ENCODE data around the gene PRR13. TPM values are rescaled to one million over a fixed set of nuclear protein-coding genes. Genes with fewer than 3 reads are reported as not detected.

PRR13 gene
- total RNA-seq, 1 donor from 2014 or later, result 198 TPM

DNA sequence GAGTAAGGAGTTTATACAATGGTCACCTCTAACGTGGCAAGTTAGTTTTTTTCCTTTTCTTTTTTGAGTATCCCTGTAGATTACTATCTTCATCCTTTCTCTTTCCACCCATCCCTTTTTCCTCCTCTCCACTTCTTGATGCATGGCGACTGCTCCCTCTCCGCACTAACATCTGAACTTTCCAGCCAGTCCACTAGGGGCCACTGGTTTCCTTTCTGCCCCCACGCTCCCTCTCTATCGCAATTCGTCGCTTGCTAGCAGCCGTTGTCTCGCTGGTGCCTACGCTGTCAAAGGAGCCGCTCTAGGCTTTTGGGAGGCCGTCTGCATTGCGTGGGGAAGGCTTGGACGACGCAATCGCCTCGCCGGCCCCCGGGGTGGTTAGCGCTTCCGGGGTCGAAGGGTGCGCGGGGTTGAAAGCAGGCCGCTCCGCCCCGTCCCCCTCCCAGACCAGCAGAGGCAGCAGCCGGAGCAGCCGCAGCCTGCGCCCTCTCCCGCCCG lies 10.2 kb downstream of the PRR13 start, which contains the start of gene PCBP2:
Gene PCBP2, plus strand, starts transcription at position 442 of the 498 bp plus-strand sequence. CDS start 2,699 bp downstream, outside the sequence.
- H3K4me1 Mint-ChIP-seq (ENCODE audit: low read depth), result peaks cover 35% of the 10 kb centered on the region
- peak; percentile 97 for DNase-seq (ENCODE audit: low spot score)
- peak within 1 kb of the TSS; percentile 100 for H3K27ac Mint-ChIP-seq
- H3K4me3 Mint-ChIP-seq (ENCODE audit: low read depth), result peak within 1 kb of the TSS; percentile 100
- no peaks in the 10 kb centered on the region for H3K9me3 Mint-ChIP-seq
- intact Hi-C loops (cut with micrococcal nuclease), result loop anchor here (1.0 kb wide), 2 partner anchors 10 to 50 kb away; partner anchors contain the start of genes PRR13 and TARBP2
- peaks cover 59% of the 10 kb centered on the region for H3K36me3 Mint-ChIP-seq (ENCODE audit: low read depth)
- no peaks in the 10 kb centered on the region for H3K27me3 Mint-ChIP-seq (ENCODE audit: low read depth)

DNA sequence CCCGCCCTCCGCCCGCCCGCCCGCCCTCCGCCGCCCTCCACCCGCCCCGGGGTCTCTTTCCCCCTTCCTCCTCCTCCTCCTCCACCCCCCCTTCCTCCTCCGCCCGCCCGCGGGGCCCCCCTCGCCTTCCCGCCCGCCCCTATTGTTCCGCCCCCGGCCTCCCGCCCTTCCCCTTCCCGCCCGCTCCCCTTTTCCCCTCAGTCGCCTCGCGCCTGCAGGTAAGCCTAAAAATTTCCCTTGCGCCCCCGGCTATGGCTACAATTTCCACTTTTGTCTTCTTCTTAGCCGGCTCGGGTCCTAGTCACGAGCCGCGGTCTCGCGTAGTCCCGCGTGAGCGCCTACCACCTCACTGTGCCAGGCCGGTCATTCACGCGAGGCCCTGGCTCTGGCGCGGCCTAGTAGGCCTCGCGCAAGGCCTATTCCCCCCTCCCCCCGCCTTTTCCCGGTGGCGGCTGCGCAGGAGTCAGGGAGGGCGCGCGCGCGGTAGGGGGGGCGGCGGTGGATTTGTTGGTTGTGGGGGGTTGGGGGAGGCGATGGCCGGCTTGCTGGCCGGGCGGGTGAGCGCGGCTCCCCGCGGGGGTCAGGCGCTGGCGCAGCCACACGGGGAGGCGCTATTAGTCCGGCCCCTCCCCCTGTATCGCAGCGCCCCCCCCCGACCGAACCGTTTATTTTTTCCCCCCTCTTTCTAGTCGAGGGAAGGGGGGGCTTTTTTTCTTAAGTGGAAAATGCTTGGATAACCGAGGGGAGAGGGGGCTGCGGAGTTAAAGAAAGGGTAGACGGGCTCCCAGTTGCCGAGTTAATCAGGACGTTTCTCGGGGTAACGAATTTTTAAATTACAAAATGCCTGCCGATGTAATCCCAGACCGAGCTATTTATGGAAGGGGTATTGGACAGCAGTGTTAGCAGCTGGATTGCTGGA lies 10.9 kb downstream of the PRR13 start:
- DNase-seq (ENCODE audit: low spot score), result peak; percentile 71
- Mint-ChIP-seq H3K9me3 (no peaks in the 10 kb centered on the region), H3K4me1 (ENCODE audit: low read depth) (peaks cover 35% of the 10 kb centered on the region), H3K36me3 (ENCODE audit: low read depth) (peaks cover 65% of the 10 kb centered on the region), H3K27me3 (ENCODE audit: low read depth) (no peaks in the 10 kb centered on the region), H3K27ac (peak overlapping the region; percentile 100), H3K4me3 (ENCODE audit: low read depth) (peak overlapping the region; percentile 100)
- intact Hi-C loops (cut with micrococcal nuclease), result no loop called here

DNA sequence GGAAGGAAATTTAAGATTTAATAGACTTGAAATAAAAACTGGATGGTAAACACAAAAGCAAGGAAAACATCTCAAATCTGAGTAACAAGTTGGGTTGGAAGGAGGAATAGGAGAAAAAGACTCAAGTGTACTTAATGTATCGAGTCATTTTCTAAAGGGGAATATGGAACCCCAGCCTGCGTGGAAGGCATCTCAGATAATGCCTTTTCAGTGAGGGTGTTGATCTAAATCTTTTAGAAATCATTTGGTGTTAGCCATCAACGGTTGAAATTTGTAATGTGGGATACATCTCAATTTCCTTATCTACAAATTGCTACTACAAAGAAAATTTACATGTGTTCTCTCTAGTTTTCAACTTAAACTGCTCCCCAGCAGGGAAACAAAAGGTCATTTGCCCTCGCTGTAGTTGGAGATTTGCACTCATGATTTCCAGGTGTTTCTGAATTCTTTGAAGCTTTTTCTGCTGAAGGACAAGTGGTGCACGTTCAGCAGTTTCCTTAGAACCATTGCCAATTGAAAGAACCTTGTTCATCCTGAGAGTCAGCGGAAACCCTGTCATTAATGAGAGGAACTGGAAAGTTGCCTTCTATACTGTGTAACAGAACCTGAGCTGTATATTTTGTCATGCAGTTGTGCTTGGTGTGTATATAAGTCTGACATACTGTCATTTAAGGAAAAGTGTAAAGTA lies 12.6 kb downstream of the PRR13 start:
- peak overlapping the region; percentile 100 for H3K4me3 Mint-ChIP-seq (ENCODE audit: low read depth)
- H3K36me3 Mint-ChIP-seq (ENCODE audit: low read depth), result peaks cover 69% of the 10 kb centered on the region
- DNase-seq (ENCODE audit: low spot score), result no peak
- H3K27ac Mint-ChIP-seq, result peak overlapping the region; percentile 40
- H3K4me1 Mint-ChIP-seq (ENCODE audit: low read depth), result peaks cover 36% of the 10 kb centered on the region
- H3K9me3 Mint-ChIP-seq, result no peaks in the 10 kb centered on the region
- no peaks in the 10 kb centered on the region for H3K27me3 Mint-ChIP-seq (ENCODE audit: low read depth)
- intact Hi-C loops (cut with micrococcal nuclease), result no loop called here

DNA sequence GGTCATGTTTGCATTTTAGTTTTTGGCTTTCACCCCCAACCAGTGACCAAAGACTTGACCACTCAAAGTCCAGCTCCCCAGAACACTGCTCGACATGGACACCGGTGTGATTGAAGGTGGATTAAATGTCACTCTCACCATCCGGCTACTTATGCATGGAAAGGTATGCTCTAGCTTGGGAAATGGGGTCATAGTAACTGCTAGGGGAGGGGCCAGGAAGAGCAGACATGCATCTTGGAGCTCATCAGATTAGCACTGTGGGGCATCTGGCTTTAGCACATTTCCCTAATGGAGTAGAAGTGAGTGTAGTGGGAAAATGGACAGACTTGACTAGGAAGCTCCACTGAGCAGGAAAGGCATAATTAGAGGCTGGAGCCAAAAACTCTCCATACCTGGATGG lies 13.2 kb downstream of the PRR13 start:
- H3K4me1 Mint-ChIP-seq (ENCODE audit: low read depth), result peaks cover 38% of the 10 kb centered on the region
- H3K36me3 Mint-ChIP-seq (ENCODE audit: low read depth), result peaks cover 73% of the 10 kb centered on the region
- peak overlapping the region; percentile 33 for H3K27ac Mint-ChIP-seq
- no peaks in the 10 kb centered on the region for H3K27me3 Mint-ChIP-seq (ENCODE audit: low read depth)
- intact Hi-C loops (cut with micrococcal nuclease), result no loop called here
- peak overlapping the region; percentile 100 for H3K4me3 Mint-ChIP-seq (ENCODE audit: low read depth)
- no peak for DNase-seq (ENCODE audit: low spot score)
- H3K9me3 Mint-ChIP-seq, result no peaks in the 10 kb centered on the region

DNA sequence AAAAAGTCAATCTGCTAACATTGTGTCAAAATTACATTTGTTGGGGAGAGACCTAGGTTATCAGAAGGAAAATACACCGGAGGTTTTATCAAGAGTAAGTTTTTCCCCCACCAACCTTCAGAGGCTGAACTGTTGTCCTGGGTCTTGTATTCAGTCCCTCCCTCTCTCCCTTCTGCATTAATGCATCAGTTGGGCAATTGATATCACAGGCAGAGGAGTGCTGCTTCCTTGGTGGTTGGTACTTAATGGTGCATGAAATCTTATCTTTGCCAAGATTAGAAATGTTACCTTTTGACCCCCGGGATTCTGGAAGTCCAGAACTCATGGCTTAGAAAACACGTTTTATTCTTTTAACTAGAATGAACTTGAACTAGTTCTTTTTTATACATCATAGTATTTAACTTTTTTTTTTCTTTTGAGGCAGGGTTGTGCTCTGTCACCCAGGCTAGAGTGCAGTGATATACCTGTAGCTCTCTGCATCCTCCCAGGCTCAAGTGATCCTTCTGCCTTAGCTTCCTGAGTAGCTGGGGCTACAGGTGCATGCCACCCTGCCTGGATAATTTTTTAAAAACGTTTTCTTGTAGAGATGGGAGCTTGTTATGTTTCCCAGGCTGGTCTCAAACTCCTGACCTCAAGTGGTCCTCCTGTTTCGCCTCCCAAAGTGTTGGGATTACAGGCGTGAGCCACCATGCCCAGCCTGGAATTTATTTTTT lies 15.3 kb downstream of the PRR13 start:
- Mint-ChIP-seq H3K4me3 (ENCODE audit: low read depth) (no peak overlapping the region), H3K27ac (no peak overlapping the region)
- intact Hi-C loops (cut with micrococcal nuclease), result no loop called here

DNA sequence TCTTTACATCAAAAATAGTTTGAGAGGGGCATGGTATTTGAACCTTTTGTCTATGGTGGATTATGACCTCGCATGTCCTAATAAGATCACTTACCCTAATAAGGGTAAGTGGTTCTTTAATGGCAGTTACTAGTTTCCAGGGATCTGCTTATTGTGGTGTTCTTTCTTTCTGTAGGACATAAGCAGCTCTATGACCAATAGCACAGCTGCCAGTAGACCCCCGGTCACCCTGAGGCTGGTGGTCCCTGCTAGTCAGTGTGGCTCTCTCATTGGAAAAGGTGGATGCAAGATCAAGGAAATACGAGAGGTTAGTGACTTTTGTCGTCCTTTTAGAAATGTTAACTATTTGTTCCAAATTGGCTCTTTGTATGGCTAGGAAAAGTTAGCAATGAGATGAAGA lies 17.6 kb downstream of the PRR13 start:
- peaks cover 95% of the 10 kb centered on the region for H3K36me3 Mint-ChIP-seq (ENCODE audit: low read depth)
- no peaks in the 10 kb centered on the region for H3K9me3 Mint-ChIP-seq
- no peak for DNase-seq (ENCODE audit: low spot score)
- peaks cover 35% of the 10 kb centered on the region for H3K4me1 Mint-ChIP-seq (ENCODE audit: low read depth)
- H3K4me3 Mint-ChIP-seq (ENCODE audit: low read depth), result no peak overlapping the region
- no peaks in the 10 kb centered on the region for H3K27me3 Mint-ChIP-seq (ENCODE audit: low read depth)
- intact Hi-C loops (cut with micrococcal nuclease), result no loop called here
- H3K27ac Mint-ChIP-seq, result no peak overlapping the region

More for the DNA sequence above, 15.3 kb downstream of the PRR13 start:
- H3K9me3 Mint-ChIP-seq, result no peaks in the 10 kb centered on the region
- peaks cover 39% of the 10 kb centered on the region for H3K4me1 Mint-ChIP-seq (ENCODE audit: low read depth)
- peaks cover 87% of the 10 kb centered on the region for H3K36me3 Mint-ChIP-seq (ENCODE audit: low read depth)
- H3K27me3 Mint-ChIP-seq (ENCODE audit: low read depth), result no peaks in the 10 kb centered on the region
- no peak for DNase-seq (ENCODE audit: low spot score)

DNA sequence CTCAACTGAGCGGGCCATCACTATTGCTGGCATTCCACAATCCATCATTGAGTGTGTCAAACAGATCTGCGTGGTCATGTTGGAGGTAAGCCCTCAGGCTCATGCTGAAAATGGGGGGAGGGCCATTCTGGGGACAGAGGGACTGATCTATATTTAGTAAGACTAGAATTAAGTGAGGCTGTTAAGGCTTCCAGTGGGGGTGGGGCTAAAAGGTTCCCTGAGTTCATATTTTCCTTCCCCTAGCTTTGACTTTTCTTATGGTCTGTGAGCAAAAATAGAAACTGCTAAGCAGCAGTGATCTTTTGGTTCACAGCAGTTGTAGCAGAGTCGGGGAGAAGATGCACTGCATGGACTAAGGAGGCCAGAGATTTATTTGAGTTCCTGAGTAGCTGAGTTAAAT lies 19.5 kb downstream of the PRR13 start:
- H3K4me1 Mint-ChIP-seq (ENCODE audit: low read depth), result peaks cover 22% of the 10 kb centered on the region
- peaks cover 95% of the 10 kb centered on the region for H3K36me3 Mint-ChIP-seq (ENCODE audit: low read depth)
- H3K27ac Mint-ChIP-seq, result no peak overlapping the region

DNA sequence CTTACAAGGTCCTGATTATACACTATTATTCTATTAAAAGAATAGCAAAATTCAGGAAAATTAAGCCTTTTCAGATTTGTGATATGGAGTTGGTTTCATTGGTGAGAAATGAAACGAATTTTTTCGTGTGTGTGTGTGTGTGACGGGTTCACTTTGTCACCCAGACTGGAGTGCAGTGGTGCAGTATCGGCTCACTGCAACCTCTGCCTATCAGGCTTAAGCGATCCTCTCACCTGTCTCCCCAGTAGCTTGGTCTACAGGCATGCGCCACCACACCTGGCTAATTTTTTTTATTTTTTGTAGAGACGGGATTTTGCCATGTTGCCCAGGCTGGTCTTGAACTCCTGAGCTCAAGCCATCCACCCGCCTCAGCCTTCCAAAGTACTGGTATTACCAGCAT lies 20.1 kb downstream of the PRR13 start:
- DNase-seq (ENCODE audit: low spot score), result no peak
- Mint-ChIP-seq H3K4me3 (ENCODE audit: low read depth) (no peak overlapping the region), H3K27ac (no peak overlapping the region), H3K4me1 (ENCODE audit: low read depth) (peaks cover 21% of the 10 kb centered on the region), H3K36me3 (ENCODE audit: low read depth) (peaks cover 96% of the 10 kb centered on the region), H3K27me3 (ENCODE audit: low read depth) (no peaks in the 10 kb centered on the region), H3K9me3 (no peaks in the 10 kb centered on the region)
- intact Hi-C loops (cut with micrococcal nuclease), result no loop called here

More for the DNA sequence above, 19.5 kb downstream of the PRR13 start:
- Mint-ChIP-seq H3K9me3 (no peaks in the 10 kb centered on the region), H3K4me3 (ENCODE audit: low read depth) (no peak overlapping the region), H3K27me3 (ENCODE audit: low read depth) (no peaks in the 10 kb centered on the region)
- no peak for DNase-seq (ENCODE audit: low spot score)
- intact Hi-C loops (cut with micrococcal nuclease), result no loop called here

DNA sequence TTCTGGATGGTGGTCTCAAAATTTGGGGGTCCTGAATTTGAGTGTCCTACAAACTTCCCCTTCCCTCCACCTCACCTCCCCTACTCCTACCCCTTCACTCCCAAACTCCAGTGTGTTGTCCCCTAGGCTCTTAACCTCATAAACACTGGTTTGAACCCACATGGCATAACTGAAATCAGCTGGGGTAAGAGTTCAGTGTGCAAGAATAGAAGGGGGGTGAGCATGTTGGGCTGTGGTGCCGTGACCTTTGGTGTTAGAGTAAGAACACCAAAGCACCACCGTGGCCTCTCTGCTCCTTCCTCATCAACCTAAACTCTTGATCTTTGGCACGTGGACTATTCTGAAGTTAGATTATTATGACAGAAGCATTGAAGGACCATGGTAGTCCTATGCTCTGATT lies 21.4 kb downstream of the PRR13 start:
- intact Hi-C loops (cut with micrococcal nuclease), result no loop called here
- Mint-ChIP-seq H3K9me3 (no peaks in the 10 kb centered on the region), H3K4me3 (ENCODE audit: low read depth) (no peak overlapping the region), H3K27ac (no peak overlapping the region), H3K27me3 (ENCODE audit: low read depth) (no peaks in the 10 kb centered on the region), H3K4me1 (ENCODE audit: low read depth) (peaks cover 20% of the 10 kb centered on the region), H3K36me3 (ENCODE audit: low read depth) (peaks cover 98% of the 10 kb centered on the region)
- no peak for DNase-seq (ENCODE audit: low spot score)

DNA sequence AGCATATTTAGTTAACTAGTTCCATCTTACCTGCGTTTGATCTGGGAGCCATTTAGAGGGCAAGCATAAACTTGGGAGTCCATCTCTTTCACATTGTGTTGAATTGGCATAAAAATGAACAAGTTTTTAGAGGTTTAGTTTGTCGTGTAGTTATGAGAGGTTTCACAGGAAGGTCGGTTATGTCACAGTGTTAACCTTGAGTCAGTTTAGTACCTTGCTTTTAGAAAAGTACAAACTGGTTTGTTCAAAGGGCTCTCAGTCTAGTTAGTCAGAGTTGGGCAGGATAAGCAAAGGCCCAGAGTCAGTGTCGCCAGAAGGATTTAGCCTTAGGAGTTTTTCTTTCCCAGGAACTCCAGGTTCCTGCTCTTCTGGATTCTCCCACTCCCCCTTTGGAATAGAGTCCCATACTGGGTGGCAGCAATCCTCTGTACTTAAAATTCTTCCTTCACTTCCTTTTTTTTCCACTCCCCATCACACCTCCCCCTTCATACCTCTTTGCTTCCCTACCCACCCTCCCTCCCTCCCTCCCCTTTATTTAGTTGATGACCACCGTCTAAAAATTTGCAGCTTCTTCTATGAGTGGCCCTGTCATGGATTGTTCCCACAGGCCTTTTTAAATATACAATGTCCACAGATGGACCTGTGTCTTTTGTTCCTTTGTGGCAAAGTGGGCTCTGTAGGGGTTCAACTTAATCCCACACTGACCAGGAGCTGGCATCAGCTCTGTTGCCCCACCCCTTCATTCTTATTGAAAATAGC lies 22.4 kb downstream of the PRR13 start:
- H3K9me3 Mint-ChIP-seq, result no peaks in the 10 kb centered on the region
- H3K36me3 Mint-ChIP-seq (ENCODE audit: low read depth), result peaks cover 98% of the 10 kb centered on the region
- H3K4me1 Mint-ChIP-seq (ENCODE audit: low read depth), result peaks cover 20% of the 10 kb centered on the region
- no peak overlapping the region for H3K4me3 Mint-ChIP-seq (ENCODE audit: low read depth)
- intact Hi-C loops (cut with micrococcal nuclease), result no loop called here
- no peak for DNase-seq (ENCODE audit: low spot score)
- no peaks in the 10 kb centered on the region for H3K27me3 Mint-ChIP-seq (ENCODE audit: low read depth)
- no peak overlapping the region for H3K27ac Mint-ChIP-seq

DNA sequence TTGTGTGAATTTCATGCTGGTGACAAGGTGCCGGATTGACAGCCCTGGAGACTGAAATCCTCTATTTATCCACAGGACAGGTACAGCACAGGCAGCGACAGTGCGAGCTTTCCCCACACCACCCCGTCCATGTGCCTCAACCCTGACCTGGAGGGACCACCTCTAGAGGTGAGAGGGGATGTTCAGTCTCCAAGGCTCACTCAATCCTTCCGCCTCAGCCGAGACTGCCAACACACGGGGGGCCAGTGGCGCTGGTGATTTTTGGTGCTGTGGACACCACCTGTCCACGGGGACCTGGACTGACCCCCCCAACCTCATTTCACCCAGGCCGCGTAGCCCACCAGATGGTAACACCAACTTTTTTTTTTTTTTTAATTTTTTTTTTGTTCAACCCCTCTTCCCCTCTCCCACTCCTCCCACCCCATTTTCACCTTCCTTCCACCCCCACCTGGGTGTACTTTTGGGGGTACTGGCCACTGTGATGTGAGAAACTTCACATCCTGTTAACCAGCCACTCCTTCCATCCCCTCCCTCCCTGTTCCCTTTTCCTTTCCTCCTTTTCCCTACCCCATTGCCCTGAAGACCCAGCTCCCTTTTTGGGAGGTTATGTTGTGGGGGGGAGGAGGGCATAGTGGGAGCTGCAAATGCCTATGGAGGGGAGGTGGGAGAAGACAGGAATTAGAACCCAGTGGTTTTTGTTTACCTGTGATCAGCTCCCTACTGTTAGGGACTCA lies 23.3 kb downstream of the PRR13 start:
- intact Hi-C loops (cut with micrococcal nuclease), result no loop called here
- H3K4me3 Mint-ChIP-seq (ENCODE audit: low read depth), result no peak overlapping the region
- no peaks in the 10 kb centered on the region for H3K9me3 Mint-ChIP-seq
- peaks cover 15% of the 10 kb centered on the region for H3K4me1 Mint-ChIP-seq (ENCODE audit: low read depth)
- DNase-seq (ENCODE audit: low spot score), result no peak
- H3K27me3 Mint-ChIP-seq (ENCODE audit: low read depth), result no peaks in the 10 kb centered on the region
- peaks cover 98% of the 10 kb centered on the region for H3K36me3 Mint-ChIP-seq (ENCODE audit: low read depth)
- no peak overlapping the region for H3K27ac Mint-ChIP-seq
